HG03432 (cell line): ENCODE results near the gene SLC7A1.

ENCODE experiments used
- ATAC-seq: cut with Tn5 transposase; IDR thresholded peaks from one replicate; pipeline ENCODE4 v1.9.1; 2021; ENCODE audit warnings: mild to moderate bottlenecking, moderate library complexity; ENCODE audit not compliant: unreplicated experiment

SLC7A1 gene

GRCh38 chr13:29562786-29563438, 32.6 kb downstream of the SLC7A1 start:
- ATAC-seq = no peak

DNA sequence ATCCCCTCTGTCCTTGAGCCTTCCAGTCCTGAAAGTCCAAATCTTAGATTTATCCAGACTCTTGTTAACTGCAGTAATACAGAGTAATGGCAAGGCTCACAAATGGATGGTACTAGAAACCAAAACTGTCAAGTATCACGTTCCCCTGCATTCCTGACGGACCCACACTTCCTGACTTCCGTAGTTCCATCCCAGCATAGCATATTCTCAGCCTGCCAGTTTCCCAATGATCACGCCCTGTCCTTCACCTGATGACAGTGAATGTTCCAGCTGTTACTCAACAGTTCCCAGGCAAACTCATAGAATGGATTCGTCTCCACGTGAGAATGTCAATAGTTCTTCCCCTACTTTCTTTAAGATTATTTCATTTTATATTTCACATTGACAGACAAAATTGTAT, 33.6 kb downstream of the SLC7A1 start:
- ATAC-seq = no peak

- ATAC-seq = no peak
These were observed 38.7 kb downstream of the SLC7A1 start for GRCh38 chr13:29556742-29557141.

DNA sequence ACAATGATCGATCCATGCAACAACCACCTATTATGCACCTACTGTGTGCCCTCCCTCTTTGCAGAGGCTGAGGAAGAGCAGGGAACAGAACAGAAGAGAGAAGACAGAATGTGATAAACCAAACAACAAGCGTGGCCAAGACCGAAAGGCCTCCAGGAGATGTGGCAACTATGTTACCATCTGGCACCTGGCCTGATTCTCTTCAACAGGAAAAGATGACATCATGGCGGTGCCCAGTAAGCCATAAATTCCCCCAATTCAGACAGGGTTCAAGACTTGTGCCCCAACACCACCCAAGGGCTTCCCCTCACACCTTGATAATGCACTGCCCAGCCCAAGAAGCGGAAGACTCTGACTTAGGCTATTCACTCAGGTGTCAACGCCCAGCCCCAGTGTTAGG, 44.3 kb downstream of the SLC7A1 start:
- ATAC-seq = no peak

GRCh38 chr13:29550430-29550988, 45.0 kb downstream of the SLC7A1 start:
- no peak for ATAC-seq

DNA sequence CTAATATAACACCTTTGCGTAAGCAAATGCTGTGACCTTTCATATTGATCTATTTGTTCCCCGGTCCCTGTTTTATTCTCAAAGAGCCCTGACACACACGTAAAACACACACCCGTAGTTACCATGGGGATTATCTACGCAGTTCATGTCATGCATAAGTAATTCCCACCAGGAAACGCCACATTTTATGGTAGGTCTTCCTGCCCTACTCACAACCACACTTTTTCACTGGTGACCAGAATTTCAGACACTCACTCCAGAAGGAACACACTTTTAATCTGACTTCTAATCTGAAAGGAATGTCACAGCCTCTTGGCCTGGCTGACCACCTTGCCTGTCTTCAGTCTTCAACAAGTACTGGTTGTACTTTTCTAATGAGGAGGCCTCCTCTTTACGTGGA, 46.8 kb downstream of the SLC7A1 start:
- no peak for ATAC-seq

DNA sequence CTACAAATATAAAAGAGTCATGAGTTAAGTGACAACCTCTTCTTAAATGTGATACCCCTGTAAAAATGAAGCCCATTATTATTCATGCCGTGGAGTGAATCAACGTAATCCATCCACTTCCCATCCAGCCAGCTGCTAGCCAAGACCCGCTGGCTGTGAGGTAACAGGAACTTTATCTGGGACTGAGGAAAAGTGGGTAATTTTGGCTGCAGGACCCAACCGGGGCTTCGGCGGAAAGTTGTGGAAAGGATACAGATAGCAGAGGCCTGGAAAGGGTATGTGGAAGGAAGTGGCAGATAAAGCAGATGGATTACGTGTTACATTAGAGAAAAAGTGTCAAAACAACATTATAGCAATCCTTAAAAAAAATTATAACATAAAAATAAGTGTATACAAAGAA, 48.3 kb downstream of the SLC7A1 start:
- ATAC-seq = no peak

DNA sequence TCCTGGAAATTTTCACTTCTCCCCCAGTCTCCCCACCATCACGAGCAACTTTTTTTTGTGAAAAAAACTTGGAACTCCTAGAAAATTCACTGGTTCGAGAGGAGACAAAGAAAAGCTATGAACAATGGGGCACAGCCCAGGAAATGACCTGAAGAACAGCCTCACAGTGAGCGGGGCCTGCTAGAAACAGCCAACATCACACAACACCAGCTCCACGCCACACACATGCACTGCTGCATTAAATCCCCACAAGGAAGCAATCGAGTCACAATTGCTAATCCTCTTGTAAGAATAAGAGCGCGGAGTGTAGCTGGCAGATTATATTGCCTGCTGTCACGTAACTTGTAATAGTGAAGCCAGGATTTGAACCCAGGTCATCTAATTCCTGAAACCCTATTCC, 48.8 kb downstream of the SLC7A1 start:
- no peak for ATAC-seq

DNA sequence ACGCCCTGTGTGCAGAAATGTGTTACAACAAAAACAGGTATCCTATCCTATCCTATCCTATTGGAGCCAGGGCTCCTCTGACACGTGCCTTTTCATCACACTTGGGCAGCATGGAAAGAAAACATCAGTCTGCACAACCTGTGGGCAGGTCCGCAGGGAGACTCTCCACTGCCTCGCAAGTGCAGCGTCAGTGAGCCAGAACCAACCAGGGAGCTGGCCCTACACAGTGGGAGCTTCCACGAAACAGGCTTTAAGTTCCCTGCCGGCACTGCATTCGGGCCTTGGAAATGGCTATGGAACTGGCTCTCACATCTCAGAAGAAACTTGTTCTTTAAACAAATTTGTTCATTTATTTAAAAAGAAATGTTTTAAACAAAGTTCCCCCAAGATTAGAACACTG, 49.5 kb downstream of the SLC7A1 start:
- ATAC-seq = no peak

GRCh38 chr13:29543230-29544215, 52.0 kb downstream of the SLC7A1 start:
- ATAC-seq = peak; percentile 100

- no peak for ATAC-seq
These were observed 53.1 kb downstream of the SLC7A1 start for GRCh38 chr13:29542381-29542780.

DNA sequence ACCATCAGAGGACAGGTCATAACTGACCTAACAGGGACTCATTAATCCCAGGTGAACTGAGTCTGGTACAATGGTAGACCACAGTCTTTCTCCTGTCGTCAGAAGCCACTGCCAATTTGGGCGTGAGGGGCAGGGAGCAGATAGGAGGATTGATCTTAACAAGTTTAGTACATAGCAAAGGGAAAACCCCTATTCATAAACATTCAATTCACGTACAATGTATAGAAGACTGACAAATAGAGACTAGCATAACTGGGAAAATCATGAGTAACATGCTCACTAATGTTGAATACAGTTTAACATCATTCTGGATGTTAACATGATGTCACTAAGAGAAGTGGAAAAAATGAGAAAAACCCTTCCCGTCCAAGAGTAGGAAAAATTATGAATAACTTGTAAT, 54.1 kb downstream of the SLC7A1 start:
- no peak for ATAC-seq

DNA sequence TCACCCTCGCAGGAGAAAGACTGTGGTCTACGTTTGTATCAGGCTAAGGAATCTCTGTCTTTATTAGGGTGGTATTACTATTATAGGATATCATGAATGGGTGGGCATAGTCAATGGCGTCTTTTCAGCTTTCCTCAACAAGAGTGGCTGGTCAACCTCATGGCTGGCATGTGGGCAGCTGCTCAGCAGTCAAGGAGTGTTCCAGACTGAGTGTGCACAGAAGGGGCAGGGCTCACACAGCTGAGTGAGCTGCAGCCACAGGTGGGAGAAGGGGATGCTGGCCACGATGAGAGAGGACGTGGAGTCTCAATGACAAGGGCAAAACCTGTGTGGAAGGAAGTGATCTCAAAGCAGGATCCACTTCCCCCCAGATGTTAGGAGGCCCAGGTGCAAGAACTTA, 54.7 kb downstream of the SLC7A1 start:
- no peak for ATAC-seq

- no peak for ATAC-seq
These were observed 55.2 kb downstream of the SLC7A1 start for GRCh38 chr13:29540334-29540733.

DNA sequence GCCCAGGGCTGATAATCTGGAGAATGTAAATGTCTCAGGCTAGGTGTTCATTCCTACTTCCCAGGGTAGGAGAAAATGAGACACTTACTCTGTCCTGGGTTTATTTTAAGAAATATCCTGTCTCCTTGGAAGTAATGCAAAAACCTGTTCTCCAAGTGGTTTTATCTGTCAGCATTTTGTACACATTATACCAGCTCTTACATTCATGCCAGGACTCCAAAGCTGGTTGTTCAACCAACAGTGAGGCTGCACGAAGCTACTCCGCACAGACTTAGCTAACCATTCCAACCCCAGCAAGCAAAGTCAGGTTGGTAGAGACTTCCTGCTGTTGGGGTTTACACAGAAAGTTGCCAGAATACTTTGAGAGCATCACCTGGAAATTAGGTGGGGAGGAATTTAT, 55.6 kb downstream of the SLC7A1 start:
- no peak for ATAC-seq

DNA sequence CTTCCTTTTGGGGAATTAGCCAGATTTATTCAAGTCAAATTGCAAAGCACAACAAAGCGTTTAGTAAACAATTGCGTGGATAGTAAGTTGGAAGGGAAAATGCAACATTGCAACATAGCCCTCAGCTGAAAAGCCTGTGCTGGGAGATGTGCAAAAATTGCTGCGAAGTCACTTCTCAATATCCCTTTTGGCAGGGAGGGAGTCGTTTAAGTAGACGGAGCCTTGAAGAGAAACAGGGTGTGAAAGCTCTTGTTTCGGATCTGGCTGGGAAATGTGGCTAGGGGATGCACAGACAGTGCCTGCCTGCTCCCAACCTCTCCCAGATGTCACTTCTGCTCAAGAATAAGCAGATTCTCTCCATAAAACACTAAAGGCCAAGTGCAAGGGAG, 56.8 kb downstream of the SLC7A1 start:
- no peak for ATAC-seq

- no peak for ATAC-seq
These were observed 57.5 kb downstream of the SLC7A1 start for GRCh38 chr13:29537736-29538651.

GRCh38 chr13:29536853-29537252, 58.6 kb downstream of the SLC7A1 start:
- ATAC-seq = no peak

DNA sequence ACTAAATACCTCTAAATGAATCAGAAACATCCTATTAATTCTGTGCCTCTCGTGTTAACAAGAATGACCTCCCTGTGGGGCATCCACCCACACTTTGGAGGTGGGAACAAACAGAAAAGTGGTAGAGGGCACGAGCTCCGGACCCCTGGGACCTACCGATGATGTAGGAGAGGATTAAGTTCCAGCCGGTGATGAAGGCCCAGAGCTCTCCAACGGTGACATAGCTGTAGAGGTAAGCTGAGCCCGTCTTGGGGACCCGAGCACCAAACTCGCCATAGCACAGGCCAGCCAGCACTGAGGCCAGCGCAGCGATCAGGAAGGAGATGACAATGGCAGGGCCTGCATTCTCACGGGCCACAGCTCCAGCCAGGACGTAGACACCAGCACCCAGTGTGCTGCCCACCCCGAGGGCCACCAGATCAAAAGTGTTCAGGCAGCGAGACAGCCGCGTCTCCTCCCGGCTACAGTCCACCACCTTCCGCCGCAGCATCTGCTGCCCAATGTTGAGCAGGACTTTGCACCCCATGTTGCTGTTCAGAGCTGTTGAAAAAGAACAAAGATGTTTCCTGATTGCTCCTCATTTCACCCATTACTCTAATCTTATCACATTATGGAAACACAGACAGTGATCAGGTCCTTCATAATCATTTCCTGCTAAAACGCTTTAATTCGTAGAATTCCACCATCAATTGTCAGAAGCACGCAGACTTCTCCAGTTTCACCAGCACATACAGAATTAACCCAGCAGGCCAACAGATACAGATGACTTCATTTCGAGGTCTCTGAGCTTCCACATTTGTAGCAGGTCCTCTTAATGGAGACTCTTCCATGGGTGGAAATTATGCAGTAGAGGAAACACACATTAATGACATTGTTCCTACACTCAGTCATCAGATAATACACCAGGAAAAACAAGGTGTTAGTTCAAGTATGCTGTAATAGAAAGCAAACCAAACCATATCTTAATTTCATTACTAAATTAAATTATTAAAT, 59.5 kb downstream of the SLC7A1 start:
- no peak for ATAC-seq

- no peak for ATAC-seq
These were observed 61.4 kb downstream of the SLC7A1 start for GRCh38 chr13:29534083-29534482.
